KMS-11 (cell line): ENCODE results near the gene CAPG.

ENCODE experiments used
- H2AFZ ChIP-seq: fragments of 200-600 bp; sonication (generic); 2 replicates; pipeline ENCODE4 v1.6.1; 2016; ENCODE audit warnings: antibody characterized with exemption, mixed run types, low read depth
- H3K27ac ChIP-seq: fragments of 200-600 bp; sonication (generic); 2 replicates; pipeline ENCODE4 v1.6.1; 2016; ENCODE audit warnings: mild to moderate bottlenecking, mixed run types
- H3K27me3 ChIP-seq: fragments of 200-600 bp; sonication (generic); 2 replicates; pipeline ENCODE4 v1.6.1; 2017; ENCODE audit warnings: mild to moderate bottlenecking, low read depth, mixed run types, moderate library complexity; ENCODE audit not compliant: insufficient read depth
- H3K36me3 ChIP-seq: fragments of 200-600 bp; sonication (generic); 2 replicates; pipeline ENCODE4 v1.6.1; 2017; ENCODE audit warnings: mild to moderate bottlenecking, mixed run types; ENCODE audit not compliant: insufficient read depth
- H3K4me1 ChIP-seq: fragments of 200-600 bp; sonication (generic); 2 replicates; pipeline ENCODE4 v1.6.1; 2016; ENCODE audit warnings: mild to moderate bottlenecking, low read depth, mixed run types; ENCODE audit not compliant: poor library complexity, severe bottlenecking
- H3K4me2 ChIP-seq: fragments of 200-600 bp; sonication (generic); 2 replicates; pipeline ENCODE4 v1.7.0; 2016; ENCODE audit warnings: mild to moderate bottlenecking, mixed run types
- H3K4me3 ChIP-seq: fragments of 200-600 bp; sonication (generic); IDR thresholded peaks from 2 replicates; pipeline ENCODE4 v1.6.1; 2017; ENCODE audit warnings: low read depth, low read length, mixed read lengths; ENCODE audit not compliant: insufficient read depth
- H3K79me2 ChIP-seq: fragments of 200-600 bp; sonication (generic); 2 replicates; pipeline ENCODE4 v1.6.1; 2016; ENCODE audit warnings: low read depth, mixed run types; ENCODE audit not compliant: insufficient read depth
- H3K9ac ChIP-seq: fragments of 200-600 bp; sonication (generic); 2 replicates; pipeline ENCODE4 v1.6.1; 2016; ENCODE audit warnings: mild to moderate bottlenecking, mixed run types
- H4K20me1 ChIP-seq: fragments of 200-600 bp; sonication (generic); 2 replicates; pipeline ENCODE4 v1.6.1; 2016; ENCODE audit warnings: mild to moderate bottlenecking, mixed run types; ENCODE audit not compliant: insufficient read depth
- TF ChIP-seq, protein P1 (sequence below): fragments of 200-600 bp; sonication (generic); conservative IDR thresholded peaks from 2 replicates; pipeline ENCODE4 v1.6.1; 2017; ENCODE audit warnings: low read depth, mild to moderate bottlenecking, antibody characterized with exemption, low read length, moderate library complexity, mixed read lengths

CAPG gene

DNA sequence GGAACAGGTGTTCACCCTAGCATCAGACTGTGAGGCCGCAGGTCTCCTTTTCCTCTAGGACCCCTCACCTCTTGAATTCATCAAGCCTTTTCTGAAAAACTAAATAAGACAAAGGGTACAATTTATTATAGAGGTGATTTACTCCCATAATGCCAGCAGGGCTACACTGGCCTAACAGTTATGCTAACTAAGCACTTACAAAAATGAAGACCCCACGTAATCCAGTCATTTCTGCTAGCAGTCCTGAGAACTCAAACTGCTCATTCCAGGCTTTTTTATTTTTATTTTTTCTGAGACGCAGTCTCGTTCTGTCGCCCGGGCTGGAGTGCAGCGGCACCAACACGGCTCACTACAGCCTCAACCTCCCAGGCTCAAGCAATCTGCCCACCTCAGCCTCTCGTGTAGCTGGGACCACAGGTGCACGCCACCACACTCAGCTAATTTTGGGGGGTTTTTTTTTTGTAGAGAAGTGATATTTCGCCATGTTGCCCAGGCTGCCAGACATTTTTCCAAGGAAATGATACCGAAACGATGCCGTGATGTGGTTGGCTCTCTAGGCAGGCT is 14.2 kb downstream of the CAPG start:
- Histone ChIP-seq H3K4me1 (peaks cover 38% of the 10 kb centered on the region), H3K79me2 (no peaks in the 10 kb centered on the region), H3K27ac (no peak overlapping the region), H3K4me2 (no peak overlapping the region), H4K20me1 (no peaks in the 10 kb centered on the region), H3K9ac (no peak overlapping the region), H3K36me3 (no peaks in the 10 kb centered on the region), H2AFZ (no peak overlapping the region), H3K4me3 (no peak overlapping the region), H3K27me3 (no peaks in the 10 kb centered on the region)
- TF ChIP-seq, protein P1, sequence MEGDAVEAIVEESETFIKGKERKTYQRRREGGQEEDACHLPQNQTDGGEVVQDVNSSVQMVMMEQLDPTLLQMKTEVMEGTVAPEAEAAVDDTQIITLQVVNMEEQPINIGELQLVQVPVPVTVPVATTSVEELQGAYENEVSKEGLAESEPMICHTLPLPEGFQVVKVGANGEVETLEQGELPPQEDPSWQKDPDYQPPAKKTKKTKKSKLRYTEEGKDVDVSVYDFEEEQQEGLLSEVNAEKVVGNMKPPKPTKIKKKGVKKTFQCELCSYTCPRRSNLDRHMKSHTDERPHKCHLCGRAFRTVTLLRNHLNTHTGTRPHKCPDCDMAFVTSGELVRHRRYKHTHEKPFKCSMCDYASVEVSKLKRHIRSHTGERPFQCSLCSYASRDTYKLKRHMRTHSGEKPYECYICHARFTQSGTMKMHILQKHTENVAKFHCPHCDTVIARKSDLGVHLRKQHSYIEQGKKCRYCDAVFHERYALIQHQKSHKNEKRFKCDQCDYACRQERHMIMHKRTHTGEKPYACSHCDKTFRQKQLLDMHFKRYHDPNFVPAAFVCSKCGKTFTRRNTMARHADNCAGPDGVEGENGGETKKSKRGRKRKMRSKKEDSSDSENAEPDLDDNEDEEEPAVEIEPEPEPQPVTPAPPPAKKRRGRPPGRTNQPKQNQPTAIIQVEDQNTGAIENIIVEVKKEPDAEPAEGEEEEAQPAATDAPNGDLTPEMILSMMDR, result no peak

DNA sequence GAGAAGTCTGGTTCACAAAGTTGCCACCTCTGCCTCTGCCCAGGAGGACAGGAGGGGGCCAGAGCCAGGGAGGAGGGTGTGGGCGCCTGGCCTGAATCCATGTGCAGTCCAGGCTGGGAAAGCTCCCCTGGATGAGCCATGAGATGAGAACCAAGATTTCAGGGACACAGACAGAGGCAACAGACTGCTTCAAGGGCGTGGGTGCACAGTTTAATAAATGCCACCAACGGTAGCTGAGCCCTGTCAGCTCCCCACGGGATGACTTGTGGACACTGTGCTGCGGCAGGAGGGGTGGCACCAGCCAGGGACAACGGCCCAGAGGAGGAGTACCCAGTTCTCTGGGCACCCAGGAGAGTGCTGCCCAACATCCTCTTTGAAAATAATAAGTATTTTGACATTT is 15.2 kb downstream of the CAPG start:
- Histone ChIP-seq H3K27me3 (no peaks in the 10 kb centered on the region), H3K36me3 (no peaks in the 10 kb centered on the region), H2AFZ (no peak overlapping the region), H3K27ac (no peak overlapping the region), H3K4me2 (no peak overlapping the region), H3K4me1 (peaks cover 38% of the 10 kb centered on the region), H4K20me1 (no peaks in the 10 kb centered on the region), H3K4me3 (no peak overlapping the region), H3K9ac (no peak overlapping the region), H3K79me2 (no peaks in the 10 kb centered on the region)
- TF ChIP-seq, protein P1, result no peak

DNA sequence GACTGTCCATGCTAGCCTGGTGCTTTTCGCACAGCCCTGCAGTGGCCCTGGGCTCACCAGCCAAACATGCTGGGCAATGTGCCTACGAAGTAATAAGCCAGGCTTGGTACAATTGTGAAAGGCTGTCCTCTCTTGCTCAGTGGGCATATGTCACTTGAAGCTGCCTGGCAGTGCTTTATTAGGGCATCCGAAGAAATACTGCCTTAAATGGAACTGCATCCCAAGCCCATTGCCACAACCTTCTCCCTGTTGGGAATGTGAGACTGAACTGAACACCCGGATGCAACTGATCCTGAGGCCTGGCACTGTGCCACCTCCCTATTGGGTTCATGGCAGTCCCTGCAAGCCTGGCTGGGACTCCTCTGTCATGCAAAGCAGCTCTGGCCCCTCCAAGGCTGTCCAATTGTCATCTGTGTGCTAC is 15.9 kb downstream of the CAPG start:
- Histone ChIP-seq H3K4me1 (peaks cover 38% of the 10 kb centered on the region), H3K79me2 (no peaks in the 10 kb centered on the region), H3K4me2 (no peak overlapping the region), H4K20me1 (no peaks in the 10 kb centered on the region), H3K27me3 (no peaks in the 10 kb centered on the region), H3K4me3 (no peak overlapping the region), H3K9ac (no peak overlapping the region), H3K27ac (no peak overlapping the region), H3K36me3 (no peaks in the 10 kb centered on the region), H2AFZ (no peak overlapping the region)
- TF ChIP-seq, protein P1, result no peak

DNA sequence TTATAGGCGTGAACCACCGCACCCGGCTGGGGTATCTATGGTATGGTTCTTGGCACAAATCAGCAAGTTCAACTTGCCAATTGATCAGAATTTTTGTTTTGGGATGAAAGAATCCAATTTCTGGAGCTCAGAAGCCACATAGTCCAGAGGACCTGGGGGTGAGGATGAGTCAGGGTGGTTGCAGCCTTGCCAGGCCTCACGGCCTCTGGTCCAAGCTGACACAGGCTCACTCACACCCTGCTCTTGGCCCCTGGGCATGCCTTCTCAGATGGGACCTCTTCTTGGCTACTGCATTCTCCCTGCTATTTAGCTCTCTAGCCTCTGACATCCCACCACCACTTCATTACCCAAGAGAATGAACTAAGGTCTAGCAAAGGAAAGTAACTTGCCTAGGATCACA is 16.3 kb downstream of the CAPG start:
- TF ChIP-seq, protein P1, result no peak
- no peak overlapping the region for H3K27ac ChIP-seq
- H3K4me1 ChIP-seq, result peaks cover 38% of the 10 kb centered on the region
- no peak overlapping the region for H3K4me3 ChIP-seq
- no peak overlapping the region for H3K4me2 ChIP-seq
- H3K79me2 ChIP-seq, result no peaks in the 10 kb centered on the region
- no peak overlapping the region for H3K9ac ChIP-seq
- no peaks in the 10 kb centered on the region for H3K27me3 ChIP-seq
- no peaks in the 10 kb centered on the region for H3K36me3 ChIP-seq
- no peaks in the 10 kb centered on the region for H4K20me1 ChIP-seq
- no peak overlapping the region for H2AFZ ChIP-seq
